HG02798 (cell line): ENCODE data around the gene IVNS1ABP.
A peak's percentile ranks its signal among the peaks of the same experiment; 100 is the strongest.
"Not testable (repeated sequence)": the region's sequence is repeated elsewhere in the genome, so short reads cannot be mapped to it uniquely, and the experiment has no call there.

Source experiments
- ATAC-seq: cut with Tn5 transposase; IDR thresholded peaks from one replicate; pipeline ENCODE4 v1.9.1; 2021; ENCODE audit warnings: mild to moderate bottlenecking; ENCODE audit not compliant: unreplicated experiment, poor library complexity

IVNS1ABP gene

GRCh38 chr1:185337246-185337645, 20.2 kb upstream of the IVNS1ABP start:
- no peak for ATAC-seq

GRCh38 chr1:185334182-185334581, 17.1 kb upstream of the IVNS1ABP start:
- ATAC-seq, result no peak

- no peak for ATAC-seq
Measured at GRCh38 chr1:185328255-185328654, 11.2 kb upstream of the IVNS1ABP start.

- ATAC-seq, result no peak
Measured at GRCh38 chr1:185325413-185325812, 8.4 kb upstream of the IVNS1ABP start.

GRCh38 chr1:185324118-185324517, 7.1 kb upstream of the IVNS1ABP start:
- ATAC-seq, result no peak

GRCh38 chr1:185322636-185323035, 5.6 kb upstream of the IVNS1ABP start:
- ATAC-seq, result no peak

- not testable (repeated sequence) for ATAC-seq
Measured at GRCh38 chr1:185321653-185322221, 4.7 kb upstream of the IVNS1ABP start.

GRCh38 chr1:185321104-185321503, 4.1 kb upstream of the IVNS1ABP start:
- not testable (repeated sequence) for ATAC-seq

- ATAC-seq, result no peak
Measured at GRCh38 chr1:185319139-185319475, 2.1 kb upstream of the IVNS1ABP start.

- ATAC-seq, result no peak
Measured at GRCh38 chr1:185318431-185319138, 1.5 kb upstream of the IVNS1ABP start.

GRCh38 chr1:185317886-185318310, 855 bp upstream of the IVNS1ABP start:
- ATAC-seq, result peak; percentile 33

- ATAC-seq, result peak; percentile 63
Measured at GRCh38 chr1:185316163-185317033, 645 bp downstream of the IVNS1ABP start.

GRCh38 chr1:185315445-185316071, 1.5 kb downstream of the IVNS1ABP start:
- ATAC-seq, result no peak

- ATAC-seq, result no peak
Measured at GRCh38 chr1:185314411-185314810, 2.6 kb downstream of the IVNS1ABP start.

GRCh38 chr1:185312361-185313138, 4.5 kb downstream of the IVNS1ABP start:
- ATAC-seq, result no peak

GRCh38 chr1:185311589-185312225, 5.3 kb downstream of the IVNS1ABP start:
- ATAC-seq, result no peak

GRCh38 chr1:185309566-185309965, 7.5 kb downstream of the IVNS1ABP start:
- ATAC-seq, result no peak

- no peak for ATAC-seq
Measured at GRCh38 chr1:185308126-185308525, 8.9 kb downstream of the IVNS1ABP start.

- no peak for ATAC-seq
Measured at GRCh38 chr1:185305419-185305818, 11.6 kb downstream of the IVNS1ABP start.

GRCh38 chr1:185300152-185300551, 16.9 kb downstream of the IVNS1ABP start:
- ATAC-seq, result no peak
